Sigmoid colon (tissue), 7 donors: ENCODE results near the gene HUS1. TPM values are rescaled to one million over a fixed set of nuclear protein-coding genes. Genes with fewer than 3 reads are reported as not detected.
"Not testable (repeated sequence)": the region's sequence is repeated elsewhere in the genome, so short reads cannot be mapped to it uniquely, and the experiment has no call there.

Experiments used
- DNase-seq: peaks from one replicate; pipeline ENCODE4 v3.0.0-alpha.2; 2019
- H3K27ac ChIP-seq, 4 donors: fragments of 200-600 bp; sonication (generic); one replicate each; pipeline ENCODE4 v1.5.1; 2016 to 2019; ENCODE audit warnings: mild to moderate bottlenecking in 1 of 4
- H3K27me3 ChIP-seq, 3 donors: fragments of 200-600 bp; sonication (generic); one replicate each; pipeline ENCODE4 v1.5.1; 2019; ENCODE audit warnings: mild to moderate bottlenecking in 1 of 3
- H3K36me3 ChIP-seq, 4 donors: fragments of 200-600 bp; sonication (generic); one replicate each; pipeline ENCODE4 v1.5.1; 2016 to 2019
- H3K4me1 ChIP-seq, 4 donors: fragments of 200-600 bp; sonication (generic); one replicate each; pipeline ENCODE4 v1.5.1; 2017 to 2019
- H3K4me3 ChIP-seq, 4 donors: fragments of 200-600 bp; sonication (generic); one replicate each; pipeline ENCODE4 v1.5.1; 2017 to 2019; ENCODE audit warnings: mild to moderate bottlenecking in 2 of 4, moderate library complexity in 1 of 4
- H3K9me3 ChIP-seq, 4 donors: fragments of 200-600 bp in 3 of 4; sonication (generic) in 3 of 4; one replicate each; pipeline versions ENCODE4 v1.5.1 to v1.6.1; 2013 to 2019
- EP300 ChIP-seq, 4 donors: sonication (generic); formaldehyde crosslinking; IDR thresholded peaks; one replicate each; pipeline ENCODE4 v1.6.1; 2017; ENCODE audit warnings: antibody characterized with exemption in 4 of 4
- POLR2A ChIP-seq, 2 donors: fragments of 450-650 bp; IDR thresholded peaks; one replicate each; pipeline ENCODE4 v1.6.1; 2016; ENCODE audit warnings: antibody characterized with exemption in 2 of 2, mild to moderate bottlenecking in 2 of 2, moderate library complexity in 2 of 2
- POLR2AphosphoS5 ChIP-seq, 4 donors: sonication (generic); formaldehyde crosslinking; IDR thresholded peaks; one replicate each; pipeline ENCODE4 v1.6.1; 2017; ENCODE audit warnings: antibody characterized with exemption in 4 of 4
- WGBS, 2 donors: extraction: QIAGEN DNeasy Blood & Tissue Kit; methylation state at CpG; one replicate each; pipeline ENCODE4 v1.1.7; 2013; 5-methylcytosine and 5-hydroxymethylcytosine counted together
- intact Hi-C: fragments of 100-400 bp; cut with DNase I; formaldehyde crosslinking; loops from one replicate; pipeline ENCODE4 v1.15.1; 2023
- polyA plus RNA-seq, 3 donors: library from polyadenylated mRNA; stranded (reverse); fragments of 200-250 nt; gene quantifications; one replicate each; pipeline ENCODE4 v1.2.3, GENCODE V29; 2013
- total RNA-seq, 4 donors: library from RNA; depleted of rRNA; stranded (reverse); fragments of >200 nt; gene quantifications; one replicate each; pipeline ENCODE4 v1.1.0, GENCODE V29; 2016
- TF ChIP-seq, protein P1 (sequence below), 4 experiments: fragments of 450-650 bp in 3 of 4; fragments of 200-600 bp in 1 of 4; IDR thresholded peaks; one replicate each; pipeline ENCODE4 v1.5.1; 2016 to 2019; ENCODE audit warnings: antibody characterized with exemption in 4 of 4, mild to moderate bottlenecking in 3 of 4, moderate library complexity in 2 of 4
- donor health status: healthy with polysubstance abuse.
- donor health status: Bipolar disorder and iron deficiency.
- donor health status: healthy.

HUS1 gene
- total and polyA plus RNA-seq, 7 donors, result 15.7 to 35.0 (median 23.5) TPM

DNA sequence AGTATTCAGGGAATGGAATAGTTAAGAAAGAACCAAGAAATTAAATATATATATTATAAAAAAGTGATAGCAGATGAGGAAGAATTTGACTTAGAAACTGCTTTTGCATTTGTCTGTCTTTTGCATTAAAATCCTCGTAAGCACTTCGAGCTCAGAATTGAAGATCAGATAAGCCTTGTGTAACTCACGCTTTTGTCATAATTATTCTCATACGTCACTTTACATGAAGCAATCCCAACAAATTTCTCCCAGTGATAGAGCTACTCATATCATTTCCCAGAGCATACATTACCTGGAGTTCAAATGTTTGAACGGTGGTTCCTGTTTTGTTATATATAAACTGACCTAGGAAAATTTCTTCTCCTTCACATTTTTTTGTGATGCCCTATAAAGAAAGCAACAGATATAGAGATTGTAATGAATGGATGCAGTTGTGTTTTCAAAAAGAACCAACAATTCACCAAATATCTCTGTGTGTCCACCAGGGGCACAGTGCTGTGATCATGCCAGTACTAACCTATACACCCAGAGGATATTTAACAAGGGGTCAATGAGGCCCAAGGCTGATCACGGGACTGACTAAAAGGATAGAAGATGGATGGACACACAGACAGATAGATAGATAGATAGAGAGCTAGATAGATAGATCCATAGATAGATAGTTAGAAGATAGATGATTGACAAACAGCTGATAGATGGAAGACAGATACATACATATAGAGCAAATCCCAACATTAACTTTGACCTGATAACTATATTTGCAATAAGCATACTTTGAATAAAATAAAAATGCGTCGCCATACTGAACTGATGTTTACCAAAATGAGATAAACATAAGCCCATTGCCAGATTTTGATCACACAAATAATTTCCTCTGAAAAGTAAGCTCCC, 9.3 kb upstream of the HUS1 start:
- Histone ChIP-seq H3K27me3 (no peaks in the 10 kb centered on the region), H3K27ac (no peak overlapping the region), H3K4me1 (peaks cover 0 to 12% (median 5%) of the 10 kb centered on the region in 4 donors), H3K4me3 (no peak overlapping the region), H3K9me3 (no peaks in the 10 kb centered on the region), H3K36me3 (no peaks in the 10 kb centered on the region)
- TF ChIP-seq EP300 (IDR thresholded peaks at IDR 0.05) (no peak), POLR2AphosphoS5 (IDR thresholded peaks at IDR 0.05) (no peak), POLR2A (IDR thresholded peaks at IDR 0.05) (no peak)
- TF ChIP-seq, protein P1, sequence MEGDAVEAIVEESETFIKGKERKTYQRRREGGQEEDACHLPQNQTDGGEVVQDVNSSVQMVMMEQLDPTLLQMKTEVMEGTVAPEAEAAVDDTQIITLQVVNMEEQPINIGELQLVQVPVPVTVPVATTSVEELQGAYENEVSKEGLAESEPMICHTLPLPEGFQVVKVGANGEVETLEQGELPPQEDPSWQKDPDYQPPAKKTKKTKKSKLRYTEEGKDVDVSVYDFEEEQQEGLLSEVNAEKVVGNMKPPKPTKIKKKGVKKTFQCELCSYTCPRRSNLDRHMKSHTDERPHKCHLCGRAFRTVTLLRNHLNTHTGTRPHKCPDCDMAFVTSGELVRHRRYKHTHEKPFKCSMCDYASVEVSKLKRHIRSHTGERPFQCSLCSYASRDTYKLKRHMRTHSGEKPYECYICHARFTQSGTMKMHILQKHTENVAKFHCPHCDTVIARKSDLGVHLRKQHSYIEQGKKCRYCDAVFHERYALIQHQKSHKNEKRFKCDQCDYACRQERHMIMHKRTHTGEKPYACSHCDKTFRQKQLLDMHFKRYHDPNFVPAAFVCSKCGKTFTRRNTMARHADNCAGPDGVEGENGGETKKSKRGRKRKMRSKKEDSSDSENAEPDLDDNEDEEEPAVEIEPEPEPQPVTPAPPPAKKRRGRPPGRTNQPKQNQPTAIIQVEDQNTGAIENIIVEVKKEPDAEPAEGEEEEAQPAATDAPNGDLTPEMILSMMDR (IDR thresholded peaks at IDR 0.05), result no peak
- intact Hi-C loops, result no loop called here
- DNase-seq, result no peak
- WGBS, 2 donors, result 85 to 88% methylated on average over 8 of the region's 8 CpGs

DNA sequence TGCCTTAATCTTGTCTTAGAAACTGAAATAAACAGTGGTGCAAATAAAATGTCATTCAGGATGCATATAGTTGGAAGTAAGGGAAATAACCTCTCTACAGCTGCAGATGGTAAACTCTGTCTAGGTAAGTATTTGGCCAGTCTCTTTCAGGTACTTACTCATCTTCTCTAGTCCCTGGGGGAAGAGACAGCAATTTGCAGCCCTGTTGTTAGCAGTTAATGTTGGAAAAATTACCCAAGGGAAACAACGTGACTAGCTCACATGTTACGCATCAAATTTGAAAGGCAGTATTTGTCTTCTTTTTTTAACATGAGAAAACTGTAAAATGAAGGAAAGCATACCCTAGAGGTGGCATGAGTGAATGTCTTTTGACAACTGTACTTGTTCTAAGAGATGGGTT, 3.2 kb upstream of the HUS1 start:
- intact Hi-C loops, result no loop called here
- 47 to 60% methylated on average over 2 of the region's 2 CpGs for WGBS, 2 donors
- Histone ChIP-seq H3K27ac (no peak overlapping the region), H3K9me3 (no peaks in the 10 kb centered on the region), H3K4me1 (peaks cover 0 to 13% (median 10%) of the 10 kb centered on the region in 4 donors), H3K27me3 (no peaks in the 10 kb centered on the region), H3K36me3 (peaks cover 0 to 7% (median 5%) of the 10 kb centered on the region in 4 donors), H3K4me3 (no peak overlapping the region)
- TF ChIP-seq, protein P1 (IDR thresholded peaks at IDR 0.05), result no peak
- TF ChIP-seq EP300 (IDR thresholded peaks at IDR 0.05), result no peak
- no peak for TF ChIP-seq POLR2AphosphoS5 (IDR thresholded peaks at IDR 0.05)
- TF ChIP-seq POLR2A (IDR thresholded peaks at IDR 0.05), result no peak
- DNase-seq, result no peak

DNA sequence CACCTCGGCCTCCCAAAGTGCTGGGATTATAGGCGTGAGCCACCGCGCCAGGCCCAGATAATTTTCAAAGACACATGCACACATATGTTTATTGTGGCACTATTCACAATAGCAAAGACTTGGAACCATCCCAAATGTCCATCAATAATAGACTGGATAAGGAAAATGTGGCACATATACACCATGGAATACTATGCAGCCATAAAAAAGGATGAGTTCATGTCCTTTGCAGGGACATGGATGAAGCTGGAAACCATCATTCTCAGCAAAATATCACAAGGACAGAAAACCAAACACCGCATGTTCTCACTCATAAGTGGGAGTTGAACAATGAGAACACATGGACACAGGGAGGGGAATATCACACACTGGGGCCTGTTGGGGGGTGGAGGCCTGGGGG, 1.2 kb upstream of the HUS1 start:
- WGBS, 2 donors, result 95 to 96% methylated on average over 4 of the region's 5 CpGs
- H3K9me3 ChIP-seq, H3K27me3 ChIP-seq, DNase-seq, intact Hi-C loops, H3K27ac ChIP-seq, H3K4me3 ChIP-seq: not testable (repeated sequence)
- H3K4me1 ChIP-seq, result peaks cover 0 to 17% (median 11%) of the 10 kb centered on the region in 4 donors
- H3K36me3 ChIP-seq, result peaks cover 10 to 26% (median 23%) of the 10 kb centered on the region in 4 donors

DNA sequence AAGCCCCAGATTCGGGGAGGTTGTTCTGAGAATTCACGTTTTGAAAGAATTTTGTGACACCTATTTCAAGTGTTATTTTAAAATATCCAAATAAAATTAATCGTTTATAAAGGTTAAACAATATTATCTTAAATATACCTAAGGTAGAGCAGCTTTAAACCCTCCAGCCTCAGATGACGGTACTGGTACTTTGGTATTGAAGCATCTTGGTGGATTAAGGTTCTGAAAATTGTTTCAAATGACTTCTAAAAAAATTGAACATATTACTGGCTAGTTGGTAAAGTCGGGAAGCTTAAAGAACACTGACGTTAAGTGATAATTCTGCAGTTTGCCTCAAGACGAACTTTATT, 392 bp upstream of the HUS1 start:
- TF ChIP-seq POLR2A (IDR thresholded peaks at IDR 0.05) (no peak), EP300 (IDR thresholded peaks at IDR 0.05) (no peak), POLR2AphosphoS5 (IDR thresholded peaks at IDR 0.05) (no peak)
- TF ChIP-seq, protein P1 (IDR thresholded peaks at IDR 0.05), result no peak
- peaks cover 10 to 35% (median 26%) of the 10 kb centered on the region in 4 donors for H3K36me3 ChIP-seq
- no peaks in the 10 kb centered on the region for H3K9me3 ChIP-seq
- peaks cover 0 to 17% (median 11%) of the 10 kb centered on the region in 4 donors for H3K4me1 ChIP-seq
- peak overlapping the region; percentile 81 to 86 (median 84) for H3K27ac ChIP-seq
- 28 to 45% methylated on average over 7 of the region's 7 CpGs for WGBS, 2 donors
- no peak for DNase-seq
- no peaks in the 10 kb centered on the region for H3K27me3 ChIP-seq
- peak overlapping the region; percentile 58 to 71 (median 67) for H3K4me3 ChIP-seq
- intact Hi-C loops, result loop anchor here (1.0 kb wide), 1 partner anchor 109 kb away; the partner anchor contains the start of gene UPP1

DNA sequence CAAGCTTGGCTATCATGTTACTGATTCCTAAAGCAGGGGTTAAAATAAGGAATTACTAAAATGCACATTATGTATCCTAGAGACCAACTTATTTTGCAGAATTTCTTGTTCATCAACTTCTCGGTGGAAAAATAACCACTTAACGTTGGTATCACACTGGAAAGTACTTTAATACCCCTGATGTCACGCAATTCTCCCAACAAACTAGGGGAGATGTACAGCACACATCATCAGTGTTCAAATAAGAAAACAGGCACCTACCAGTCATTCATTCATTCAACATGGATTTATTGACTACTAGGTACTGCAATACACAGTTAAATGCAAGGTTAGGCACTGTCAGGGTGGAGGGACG, 648 bp downstream of the HUS1 start:
- intact Hi-C loops, result loop anchor here (1.0 kb wide), 1 partner anchor 111 kb away; the partner anchor contains the start of gene UPP1
- Histone ChIP-seq H3K27me3 (no peaks in the 10 kb centered on the region), H3K36me3 (peaks cover 16 to 45% (median 34%) of the 10 kb centered on the region in 4 donors), H3K9me3 (no peaks in the 10 kb centered on the region), H3K27ac (peak overlapping the region; percentile 81 to 86 (median 84)), H3K4me3 (peak overlapping the region; percentile 58 to 71 (median 67)), H3K4me1 (peaks cover 0 to 17% (median 11%) of the 10 kb centered on the region in 4 donors)
- no peak for DNase-seq
- 1 to 16% methylated on average over 4 of the region's 4 CpGs for WGBS, 2 donors
- no peak for TF ChIP-seq EP300 (IDR thresholded peaks at IDR 0.05)
- no peak for TF ChIP-seq POLR2AphosphoS5 (IDR thresholded peaks at IDR 0.05)
- TF ChIP-seq POLR2A (IDR thresholded peaks at IDR 0.05), result no peak
- TF ChIP-seq, protein P1 (IDR thresholded peaks at IDR 0.05), result no peak
